Measurements from ENCODE around the gene LILRB2. TPM values are rescaled to one million over a fixed set of nuclear protein-coding genes. Genes with fewer than 3 reads are reported as not detected.
"Not testable (repeated sequence)": the region's sequence is repeated elsewhere in the genome, so short reads cannot be mapped to it uniquely, and the experiment has no call there.

The LILRB2 gene
- total RNA-seq, 5 donors from 2014 or later (not counting 1 experiment from before 2014, with no cell fraction given) = 0.46 to 0.53 TPM; not detected in 3

GRCh38 chr19:54278571-54279195, 2.2 kb downstream of the LILRB2 start:
- H3K4me3 ChIP-seq (ENCODE audit: control insufficient read depth in 1 of 2, extremely low read depth in 1 of 2, low read length in 1 of 2); H3K36me3 Mint-ChIP-seq; CTCF ChIA-PET; ATAC-seq (replicated peaks in 1 of 4); DNase-seq; H3K36me3 ChIP-seq (ENCODE audit: control insufficient read depth in 2 of 2, extremely low read depth in 1 of 2, insufficient read depth in 1 of 2, low read length in 1 of 2); H3K27ac Mint-ChIP-seq; H3K9me3 Mint-ChIP-seq; H3K4me1 Mint-ChIP-seq; H3K27ac ChIP-seq (ENCODE audit: low read length); POLR2A ChIA-PET; H3K9me3 ChIP-seq; H3K4me3 Mint-ChIP-seq; H3K4me1 ChIP-seq (ENCODE audit: control insufficient read depth in 1 of 2, extremely low read depth in 1 of 2, insufficient read depth in 2 of 2, low read length in 2 of 2): not testable (repeated sequence)
- H3K27me3 ChIP-seq (replicated peaks in 1 of 2; ENCODE audit: control insufficient read depth in 2 of 2, extremely low read depth in 1 of 2, insufficient read depth in 2 of 2, low read length in 1 of 2) = peaks cover 0 to 64% of the 10 kb centered on the region in 2 experiments
- 79% methylated on average over 9 of the region's 15 CpGs for WGBS (ENCODE audit: insufficient coverage)
- H3K27me3 Mint-ChIP-seq = peaks cover 34 to 63% of the 10 kb centered on the region in 2 donors

GRCh38 chr19:54278056-54278455, 2.9 kb downstream of the LILRB2 start:
- H3K9me3 Mint-ChIP-seq; H3K36me3 ChIP-seq (ENCODE audit: control insufficient read depth in 2 of 2, extremely low read depth in 1 of 2, insufficient read depth in 1 of 2, low read length in 1 of 2); H3K4me3 ChIP-seq (ENCODE audit: control insufficient read depth in 1 of 2, extremely low read depth in 1 of 2, low read length in 1 of 2); H3K4me1 Mint-ChIP-seq; DNase-seq; H3K9me3 ChIP-seq; H3K27ac ChIP-seq (ENCODE audit: low read length); H3K4me3 Mint-ChIP-seq; POLR2A ChIA-PET; ATAC-seq (replicated peaks in 1 of 4); CTCF ChIA-PET; H3K36me3 Mint-ChIP-seq; H3K4me1 ChIP-seq (ENCODE audit: control insufficient read depth in 1 of 2, extremely low read depth in 1 of 2, insufficient read depth in 2 of 2, low read length in 2 of 2); H3K27ac Mint-ChIP-seq: not testable (repeated sequence)
- peaks cover 0 to 66% of the 10 kb centered on the region in 2 experiments for H3K27me3 ChIP-seq (replicated peaks in 1 of 2; ENCODE audit: control insufficient read depth in 2 of 2, extremely low read depth in 1 of 2, insufficient read depth in 2 of 2, low read length in 1 of 2)
- WGBS (ENCODE audit: insufficient coverage) = 87% methylated on average over 9 of the region's 13 CpGs
- H3K27me3 Mint-ChIP-seq = peaks cover 32 to 62% of the 10 kb centered on the region in 2 donors

DNA sequence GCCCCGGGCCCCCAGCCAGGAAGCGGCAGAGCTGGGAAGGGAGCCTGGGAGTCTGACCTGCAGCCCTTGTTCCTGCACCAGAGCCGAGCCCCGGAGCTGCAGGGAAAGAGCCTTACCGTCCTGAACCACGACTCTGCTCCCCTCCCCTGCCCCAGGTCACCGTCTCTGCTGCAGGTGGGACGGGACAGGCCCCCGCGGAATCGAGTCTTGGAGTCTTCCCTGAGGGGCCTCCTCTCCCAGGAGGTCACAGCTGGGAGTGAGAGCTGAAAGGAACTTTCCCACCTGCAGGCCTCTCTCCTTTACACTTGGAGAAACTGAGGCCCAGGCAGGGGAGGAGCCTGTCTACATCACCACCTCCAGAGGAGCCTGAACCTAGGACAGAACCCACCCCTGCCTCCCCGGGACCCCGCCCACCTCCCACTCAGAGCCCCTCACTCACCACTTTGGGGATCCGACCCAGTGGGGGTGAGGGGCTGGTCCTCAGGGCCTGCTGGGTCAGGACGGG, 3.7 kb downstream of the LILRB2 start:
- CTCF ChIA-PET; H3K36me3 ChIP-seq (ENCODE audit: control insufficient read depth in 2 of 2, extremely low read depth in 1 of 2, insufficient read depth in 1 of 2, low read length in 1 of 2); H3K4me1 ChIP-seq (ENCODE audit: control insufficient read depth in 1 of 2, extremely low read depth in 1 of 2, insufficient read depth in 2 of 2, low read length in 2 of 2); H3K4me3 Mint-ChIP-seq; H3K9me3 Mint-ChIP-seq; ATAC-seq (replicated peaks in 1 of 4); H3K27ac ChIP-seq (ENCODE audit: low read length); H3K27ac Mint-ChIP-seq; POLR2A ChIA-PET; H3K4me1 Mint-ChIP-seq; H3K4me3 ChIP-seq (ENCODE audit: control insufficient read depth in 1 of 2, extremely low read depth in 1 of 2, low read length in 1 of 2); H3K36me3 Mint-ChIP-seq; DNase-seq; H3K9me3 ChIP-seq: not testable (repeated sequence)
- peaks cover 33 to 57% of the 10 kb centered on the region in 2 donors for H3K27me3 Mint-ChIP-seq
- 73% methylated on average over 3 of the region's 15 CpGs for WGBS (ENCODE audit: insufficient coverage)
- peaks cover 0 to 61% of the 10 kb centered on the region in 2 experiments for H3K27me3 ChIP-seq (replicated peaks in 1 of 2; ENCODE audit: control insufficient read depth in 2 of 2, extremely low read depth in 1 of 2, insufficient read depth in 2 of 2, low read length in 1 of 2)

DNA sequence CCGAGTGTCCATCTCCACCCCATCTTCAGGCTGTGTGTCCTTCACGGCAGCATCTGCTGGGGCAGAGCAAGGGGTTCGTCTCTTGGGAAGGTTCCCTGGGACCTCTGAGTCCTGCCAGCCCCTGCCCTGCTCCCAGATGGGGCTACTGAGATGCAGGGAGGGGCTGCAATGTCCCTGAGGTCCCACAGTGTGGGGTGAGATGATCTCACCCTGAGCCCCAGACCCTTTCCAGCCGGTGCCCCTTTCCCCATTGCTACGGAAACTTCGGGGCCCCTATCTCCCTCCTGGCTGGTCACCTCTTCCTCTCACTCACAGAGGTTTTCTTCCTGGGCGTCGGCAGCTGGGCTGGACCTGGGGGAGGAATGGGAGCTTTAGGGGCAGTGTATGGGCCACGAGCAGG, 5.0 kb downstream of the LILRB2 start:
- WGBS (ENCODE audit: insufficient coverage) = no CpG with 5 or more reads among the region's 9 CpGs
- Mint-ChIP-seq H3K27ac (no peak overlapping the region), H3K27me3 (peaks cover 28 to 55% of the 10 kb centered on the region in 2 donors), H3K4me1 (peaks cover 0 to 2% (median 0%) of the 10 kb centered on the region in 3 donors), H3K4me3 (no peak overlapping the region), H3K9me3 (no peaks in the 10 kb centered on the region), H3K36me3 (no peaks in the 10 kb centered on the region)
- ATAC-seq (replicated peaks in 1 of 4) = no peak
- ChIA-PET POLR2A (no interaction called here), CTCF (no interaction called here)
- H3K4me1 ChIP-seq (ENCODE audit: control insufficient read depth in 1 of 2, extremely low read depth in 1 of 2, insufficient read depth in 2 of 2, low read length in 2 of 2) = no peaks in the 10 kb centered on the region
- H3K36me3 ChIP-seq (ENCODE audit: control insufficient read depth in 2 of 2, extremely low read depth in 1 of 2, insufficient read depth in 1 of 2, low read length in 1 of 2) = no peaks in the 10 kb centered on the region
- DNase-seq = no peak
- peaks cover 0 to 57% of the 10 kb centered on the region in 2 experiments for H3K27me3 ChIP-seq (replicated peaks in 1 of 2; ENCODE audit: control insufficient read depth in 2 of 2, extremely low read depth in 1 of 2, insufficient read depth in 2 of 2, low read length in 1 of 2)
- no peak overlapping the region for H3K4me3 ChIP-seq (ENCODE audit: control insufficient read depth in 1 of 2, extremely low read depth in 1 of 2, low read length in 1 of 2)
- no peaks in the 10 kb centered on the region for H3K9me3 ChIP-seq
- H3K27ac ChIP-seq (ENCODE audit: low read length) = no peak overlapping the region

GRCh38 chr19:54274516-54274915, 6.4 kb downstream of the LILRB2 start:
- H3K27ac Mint-ChIP-seq; CTCF ChIA-PET; H3K9me3 ChIP-seq; H3K27ac ChIP-seq (ENCODE audit: low read length); DNase-seq; H3K4me1 ChIP-seq (ENCODE audit: control insufficient read depth in 1 of 2, extremely low read depth in 1 of 2, insufficient read depth in 2 of 2, low read length in 2 of 2); ATAC-seq (replicated peaks in 1 of 4); H3K36me3 Mint-ChIP-seq; H3K9me3 Mint-ChIP-seq; H3K4me3 Mint-ChIP-seq; H3K4me1 Mint-ChIP-seq; POLR2A ChIA-PET; H3K36me3 ChIP-seq (ENCODE audit: control insufficient read depth in 2 of 2, extremely low read depth in 1 of 2, insufficient read depth in 1 of 2, low read length in 1 of 2); H3K4me3 ChIP-seq (ENCODE audit: control insufficient read depth in 1 of 2, extremely low read depth in 1 of 2, low read length in 1 of 2): not testable (repeated sequence)
- H3K27me3 ChIP-seq (replicated peaks in 1 of 2; ENCODE audit: control insufficient read depth in 2 of 2, extremely low read depth in 1 of 2, insufficient read depth in 2 of 2, low read length in 1 of 2) = peaks cover 0 to 43% of the 10 kb centered on the region in 2 experiments
- 68% methylated on average over 4 of the region's 9 CpGs for WGBS (ENCODE audit: insufficient coverage)
- peaks cover 22 to 44% of the 10 kb centered on the region in 2 donors for H3K27me3 Mint-ChIP-seq

- H3K36me3 ChIP-seq (ENCODE audit: control insufficient read depth in 2 of 2, extremely low read depth in 1 of 2, insufficient read depth in 1 of 2, low read length in 1 of 2) = no peaks in the 10 kb centered on the region
- H3K27me3 ChIP-seq (replicated peaks in 1 of 2; ENCODE audit: control insufficient read depth in 2 of 2, extremely low read depth in 1 of 2, insufficient read depth in 2 of 2, low read length in 1 of 2) = peaks cover 0 to 38% of the 10 kb centered on the region in 2 experiments
- H3K27ac ChIP-seq (ENCODE audit: low read length) = no peak overlapping the region
- H3K9me3 Mint-ChIP-seq = no peaks in the 10 kb centered on the region
- H3K36me3 Mint-ChIP-seq = no peaks in the 10 kb centered on the region
- DNase-seq (no peak), ATAC-seq (replicated peaks in 1 of 4) (no peak)
- H3K9me3 ChIP-seq = no peaks in the 10 kb centered on the region
- H3K4me1 Mint-ChIP-seq = no peaks in the 10 kb centered on the region
- ChIA-PET CTCF (no interaction called here), POLR2A (no interaction called here)
- no peak overlapping the region for H3K27ac Mint-ChIP-seq
- no peak overlapping the region for H3K4me3 ChIP-seq (ENCODE audit: control insufficient read depth in 1 of 2, extremely low read depth in 1 of 2, low read length in 1 of 2)
- H3K4me3 Mint-ChIP-seq = no peak overlapping the region
- H3K27me3 Mint-ChIP-seq = peaks cover 16 to 40% of the 10 kb centered on the region in 2 donors
- 40% methylated on average over 1 of the region's 3 CpGs for WGBS (ENCODE audit: insufficient coverage)
- no peaks in the 10 kb centered on the region for H3K4me1 ChIP-seq (ENCODE audit: control insufficient read depth in 1 of 2, extremely low read depth in 1 of 2, insufficient read depth in 2 of 2, low read length in 2 of 2)
Measured at GRCh38 chr19:54273821-54274220, 7.1 kb downstream of the LILRB2 start.
